Calu3 (cell line): ENCODE results near the gene ALDH1A2. TPM values are rescaled to one million over a fixed set of nuclear protein-coding genes. Genes with fewer than 3 reads are reported as not detected.

Experiments used
- BruUV-seq: library from RNA; stranded (reverse); fragments of 400-500 nt; replicated peaks from 2 replicates; lab custom pipeline; 2021; lab: Mats Ljungman, UMichigan
- CTCF ChIA-PET: fragments of 300-600 bp; sonication (Branson Sonifier 250); formaldehyde crosslinking; loops from one replicate; lab custom pipeline; 2022; ENCODE audit warnings: antibody characterized with exemption; lab: Charles Lee
- DNase-seq: peaks from one replicate; pipeline ENCODE4 v3.0.0; 2022
- H3K27ac Mint-ChIP-seq: one replicate; pipeline ENCODE4 v1.8.0; 2022; ENCODE audit warnings: mixed read lengths; ENCODE audit not compliant: unreplicated experiment
- H3K27me3 Mint-ChIP-seq: one replicate; pipeline ENCODE4 v1.8.0; 2022; ENCODE audit warnings: mixed read lengths; ENCODE audit not compliant: unreplicated experiment
- H3K36me3 Mint-ChIP-seq: one replicate; pipeline ENCODE4 v1.8.0; 2022; ENCODE audit warnings: mild to moderate bottlenecking, moderate library complexity, mixed read lengths; ENCODE audit not compliant: insufficient read depth, unreplicated experiment
- H3K4me1 Mint-ChIP-seq: one replicate; pipeline ENCODE4 v1.8.0; 2022; ENCODE audit warnings: mild to moderate bottlenecking, low read depth, mixed read lengths; ENCODE audit not compliant: unreplicated experiment
- H3K4me3 Mint-ChIP-seq: one replicate; pipeline ENCODE4 v1.8.0; 2022; ENCODE audit warnings: mild to moderate bottlenecking, low read depth, moderate library complexity, mixed read lengths; ENCODE audit not compliant: unreplicated experiment
- H3K9me3 Mint-ChIP-seq: one replicate; pipeline ENCODE4 v1.8.0; 2022; ENCODE audit warnings: low read depth, mixed read lengths; ENCODE audit not compliant: unreplicated experiment
- CTCF ChIP-seq: fragments of 200-600 bp; IDR thresholded peaks from one replicate; pipeline ENCODE4 v1.8.0; 2022; ENCODE audit warnings: antibody characterized with exemption; ENCODE audit not compliant: unreplicated experiment
- intact Hi-C: fragments of 100-400 bp; cut with micrococcal nuclease; formaldehyde crosslinking; loops from one replicate; pipeline ENCODE4 v1.10.0; 2022; ENCODE audit not compliant: unreplicated experiment
- total RNA-seq: library from RNA; stranded (reverse); gene quantifications from 2 replicates; pipeline ENCODE4 v1.2.3, GENCODE V29; 2022

ALDH1A2 gene
- total RNA-seq, 1 experiment from 2014 or later = 219 TPM

DNA sequence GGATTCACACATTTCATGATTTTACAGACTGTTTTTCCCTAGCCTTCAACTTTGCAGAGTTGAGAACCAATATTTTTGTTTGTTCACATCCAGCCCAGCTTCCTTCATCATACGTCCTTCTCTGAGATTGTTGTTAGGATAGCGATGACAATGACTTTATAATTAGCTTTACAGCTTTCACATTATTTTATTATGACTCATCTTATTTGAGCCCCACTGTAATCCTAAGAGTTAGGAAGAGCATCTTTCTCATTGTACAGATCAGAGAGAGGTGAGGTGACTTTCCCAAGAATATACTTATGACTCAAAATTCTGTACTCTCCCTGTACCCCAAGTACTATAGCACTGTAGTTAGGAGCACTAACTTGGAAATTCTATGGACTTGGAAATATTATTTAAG is 156.1 kb downstream of the ALDH1A2 start:
- Mint-ChIP-seq H3K27me3 (peaks cover 51% of the 10 kb centered on the region), H3K9me3 (peaks cover 5% of the 10 kb centered on the region), H3K27ac (no peak overlapping the region), H3K4me1 (no peaks in the 10 kb centered on the region), H3K4me3 (no peak overlapping the region), H3K36me3 (no peaks in the 10 kb centered on the region)
- CTCF ChIA-PET = interaction anchor here (0.6 kb wide), 1 partner anchor 160 kb away, joined by 6 read pairs; no protein-coding TSS in a partner anchor
- no TSS peak for BruUV-seq
- intact Hi-C loops = no loop called here
- no peak for DNase-seq
- TF ChIP-seq CTCF = no peak

DNA sequence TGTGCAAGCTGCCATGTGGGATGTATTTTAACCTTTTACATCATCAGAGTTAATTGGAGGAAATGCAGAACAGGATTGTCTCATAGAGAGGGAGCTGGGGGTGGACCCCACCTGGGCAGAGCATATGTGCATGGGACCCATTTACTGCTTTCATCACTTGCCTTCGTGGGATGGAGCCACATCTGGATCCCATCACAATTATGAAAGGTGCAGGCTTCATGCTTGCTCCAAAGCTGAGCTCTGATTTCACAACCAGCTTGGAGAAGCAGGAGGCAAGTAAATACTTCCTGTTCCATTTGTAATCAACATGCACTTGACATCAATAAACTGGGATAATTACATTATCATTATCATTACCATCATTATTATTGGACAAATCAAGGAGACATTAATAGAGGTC is 161.9 kb downstream of the ALDH1A2 start:
- no peak for TF ChIP-seq CTCF
- CTCF ChIA-PET = no interaction called here
- BruUV-seq = no TSS peak
- no peaks in the 10 kb centered on the region for H3K4me1 Mint-ChIP-seq
- peaks cover 39% of the 10 kb centered on the region for H3K27me3 Mint-ChIP-seq
- no peak overlapping the region for H3K4me3 Mint-ChIP-seq
- H3K27ac Mint-ChIP-seq = no peak overlapping the region
- no peak for DNase-seq
- H3K36me3 Mint-ChIP-seq = no peaks in the 10 kb centered on the region
- peaks cover 11% of the 10 kb centered on the region for H3K9me3 Mint-ChIP-seq
- intact Hi-C loops = no loop called here

Other genes with a start within 250 kb of the ALDH1A2 start
- gene AQP9, start 72.7 kb upstream of the ALDH1A2 start, total RNA-seq = not detected in 2 replicates